Astrocyte (in vitro differentiated cells and primary cell): ENCODE measurements around the gene DMXL2. TPM values are rescaled to one million over a fixed set of nuclear protein-coding genes. Genes with fewer than 3 reads are reported as not detected.

Source experiments
- DNase-seq: peaks from one replicate; pipeline ENCODE4 v3.0.0-alpha.2; 2010; ENCODE audit warnings: low read depth
- FAIRE-seq: peaks from 2 replicates; lab custom pipeline; 2011; peaks lifted over from hg19 to GRCh38; lab: Jason Lieb, UNC
- H2AFZ ChIP-seq: 2 replicates; pipeline ENCODE4 v1.6.0; 2012; ENCODE audit warnings: low read depth, low read length, inconsistent platforms
- H3K27ac ChIP-seq: 2 replicates; pipeline ENCODE4 v1.5.1; 2011; ENCODE audit warnings: low read depth, low read length, inconsistent platforms
- H3K27me3 ChIP-seq: 2 replicates; pipeline ENCODE4 v1.6.0; 2011; ENCODE audit warnings: low read length, inconsistent platforms; ENCODE audit not compliant: insufficient read depth
- H3K36me3 ChIP-seq: 2 replicates; pipeline ENCODE4 v1.5.1; 2011; ENCODE audit warnings: low read length, inconsistent platforms; ENCODE audit not compliant: insufficient read depth
- H3K4me1 ChIP-seq: 2 replicates; pipeline ENCODE4 v1.5.1; 2011; ENCODE audit warnings: low read length, inconsistent platforms; ENCODE audit not compliant: insufficient read depth
- H3K4me2 ChIP-seq: 2 replicates; pipeline ENCODE4 v1.6.0; 2012; ENCODE audit warnings: low read length, inconsistent platforms
- H3K4me3 ChIP-seq: 2 replicates; pipeline ENCODE4 v1.5.1; 2011; ENCODE audit warnings: low read depth, mild to moderate bottlenecking, low read length, inconsistent platforms; ENCODE audit not compliant: insufficient read depth
- H3K79me2 ChIP-seq: 2 replicates; pipeline ENCODE4 v1.6.0; 2012; ENCODE audit warnings: mild to moderate bottlenecking, low read length, inconsistent platforms; ENCODE audit not compliant: insufficient read depth
- H3K9ac ChIP-seq: 2 replicates; pipeline ENCODE4 v1.6.0; 2012; ENCODE audit warnings: mild to moderate bottlenecking, low read length, inconsistent platforms
- H3K9me3 ChIP-seq: 2 replicates; pipeline ENCODE4 v1.5.1; 2012; ENCODE audit warnings: low read depth, mild to moderate bottlenecking, low read length, inconsistent platforms; ENCODE audit not compliant: insufficient read depth
- H4K20me1 ChIP-seq: 2 replicates; pipeline ENCODE4 v1.6.0; 2012; ENCODE audit warnings: low read length, inconsistent platforms; ENCODE audit not compliant: insufficient read depth
- H3K27ac Mint-ChIP-seq: one replicate; pipeline ENCODE4 v1.8.0; 2021; ENCODE audit warnings: mild to moderate bottlenecking, mixed read lengths; ENCODE audit not compliant: unreplicated experiment
- H3K27me3 Mint-ChIP-seq: one replicate; pipeline ENCODE4 v1.8.0; 2021; ENCODE audit warnings: low read depth, mixed read lengths; ENCODE audit not compliant: unreplicated experiment
- H3K36me3 Mint-ChIP-seq: one replicate; pipeline ENCODE4 v1.8.0; 2021; ENCODE audit warnings: low read depth, mixed read lengths; ENCODE audit not compliant: unreplicated experiment
- H3K4me1 Mint-ChIP-seq: one replicate; pipeline ENCODE4 v1.8.0; 2021; ENCODE audit warnings: low read depth, mixed read lengths; ENCODE audit not compliant: unreplicated experiment
- H3K4me3 Mint-ChIP-seq: one replicate; pipeline ENCODE4 v1.8.0; 2021; ENCODE audit warnings: mild to moderate bottlenecking, moderate library complexity, mixed read lengths; ENCODE audit not compliant: unreplicated experiment
- H3K9me3 Mint-ChIP-seq: one replicate; pipeline ENCODE4 v1.8.0; 2021; ENCODE audit warnings: mild to moderate bottlenecking, mixed read lengths; ENCODE audit not compliant: unreplicated experiment
- CTCF ChIP-seq: IDR thresholded peaks from 2 replicates; pipeline ENCODE4 v1.5.1; 2011; ENCODE audit warnings: low read depth, mild to moderate bottlenecking, inconsistent platforms, low read length, moderate library complexity; ENCODE audit not compliant: insufficient read depth
- EZH2 ChIP-seq: IDR thresholded peaks from 2 replicates; pipeline ENCODE4 v1.6.1; 2012; ENCODE audit warnings: mild to moderate bottlenecking, low read length, inconsistent platforms; ENCODE audit not compliant: insufficient read depth
- total RNA-seq: library from RNA; stranded (reverse); gene quantifications from 2 replicates; pipeline ENCODE4 v1.2.1, GENCODE V29; 2021

Gene DMXL2
- total RNA-seq, 1 donor from 2014 or later: 19.0 TPM

- H3K27ac Mint-ChIP-seq: no peak overlapping the region
- DNase-seq: no peak
- H3K36me3 Mint-ChIP-seq: peaks cover 18% of the 10 kb centered on the region
- H4K20me1 ChIP-seq: no peaks in the 10 kb centered on the region
- H3K27ac ChIP-seq: no peak overlapping the region
- H3K9ac ChIP-seq: no peak overlapping the region
- no peak for TF ChIP-seq CTCF
- TF ChIP-seq EZH2: no peak
- no peaks in the 10 kb centered on the region for H3K27me3 ChIP-seq
- H3K79me2 ChIP-seq: no peaks in the 10 kb centered on the region
- H3K36me3 ChIP-seq: no peaks in the 10 kb centered on the region
- no peak overlapping the region for H2AFZ ChIP-seq
- H3K4me2 ChIP-seq: no peak overlapping the region
- FAIRE-seq: no peak
- H3K9me3 ChIP-seq: no peaks in the 10 kb centered on the region
- no peaks in the 10 kb centered on the region for H3K27me3 Mint-ChIP-seq
- peaks cover 7% of the 10 kb centered on the region for H3K9me3 Mint-ChIP-seq
- H3K4me1 Mint-ChIP-seq: no peaks in the 10 kb centered on the region
- H3K4me1 ChIP-seq: no peaks in the 10 kb centered on the region
- H3K4me3 ChIP-seq: no peak overlapping the region
- no peak overlapping the region for H3K4me3 Mint-ChIP-seq
These were observed 98.2 kb downstream of the DMXL2 start for GRCh38 chr15:51524376-51524775.

GRCh38 chr15:51516291-51516690, 106.3 kb downstream of the DMXL2 start:
- Histone ChIP-seq H2AFZ (no peak overlapping the region), H3K4me1 (no peaks in the 10 kb centered on the region), H3K27ac (no peak overlapping the region), H3K36me3 (no peaks in the 10 kb centered on the region), H3K9ac (no peak overlapping the region), H3K79me2 (no peaks in the 10 kb centered on the region), H4K20me1 (no peaks in the 10 kb centered on the region), H3K4me3 (no peak overlapping the region), H3K27me3 (no peaks in the 10 kb centered on the region), H3K9me3 (no peaks in the 10 kb centered on the region), H3K4me2 (no peak overlapping the region)
- no peak for TF ChIP-seq CTCF
- no peak for TF ChIP-seq EZH2
- Mint-ChIP-seq H3K27ac (no peak overlapping the region), H3K4me1 (no peaks in the 10 kb centered on the region), H3K9me3 (no peaks in the 10 kb centered on the region), H3K36me3 (peaks cover 2% of the 10 kb centered on the region), H3K27me3 (no peaks in the 10 kb centered on the region), H3K4me3 (no peak overlapping the region)
- FAIRE-seq (no peak), DNase-seq (no peak)

GRCh38 chr15:51505251-51505650, 117.3 kb downstream of the DMXL2 start:
- H3K27me3 ChIP-seq: no peaks in the 10 kb centered on the region
- no peaks in the 10 kb centered on the region for H3K4me1 ChIP-seq
- Mint-ChIP-seq H3K36me3 (no peaks in the 10 kb centered on the region), H3K9me3 (no peaks in the 10 kb centered on the region), H3K27me3 (no peaks in the 10 kb centered on the region), H3K4me1 (no peaks in the 10 kb centered on the region), H3K4me3 (no peak overlapping the region), H3K27ac (no peak overlapping the region)
- FAIRE-seq (no peak), DNase-seq (no peak)
- TF ChIP-seq CTCF: no peak
- no peak for TF ChIP-seq EZH2
- H4K20me1 ChIP-seq: no peaks in the 10 kb centered on the region
- H2AFZ ChIP-seq: no peak overlapping the region
- no peak overlapping the region for H3K4me3 ChIP-seq
- no peaks in the 10 kb centered on the region for H3K79me2 ChIP-seq
- H3K36me3 ChIP-seq: no peaks in the 10 kb centered on the region
- H3K9ac ChIP-seq: no peak overlapping the region
- no peak overlapping the region for H3K4me2 ChIP-seq
- H3K9me3 ChIP-seq: no peaks in the 10 kb centered on the region
- no peak overlapping the region for H3K27ac ChIP-seq
